PC-3 (cell line): Measurements from ENCODE around the gene ZEB1. TPM values are rescaled to one million over a fixed set of nuclear protein-coding genes. Genes with fewer than 3 reads are reported as not detected.
"Not testable (repeated sequence)": the region's sequence is repeated elsewhere in the genome, so short reads cannot be mapped to it uniquely, and the experiment has no call there.

Experiments
- ATAC-seq: fragments of 200-7000 bp; cut with Tn5 transposase; 2 replicates; pipeline ENCODE4 v1.9.1; 2020; ENCODE audit warnings: mild to moderate bottlenecking, moderate library complexity
- BruUV-seq: library from RNA; stranded (reverse); fragments of 400-500 nt; replicated peaks from 2 replicates; lab custom pipeline; 2021; lab: Mats Ljungman, UMichigan
- CTCF ChIA-PET: fragments of 300-600 bp; sonication (Branson Sonifier 250); formaldehyde crosslinking; loops from one replicate; lab custom pipeline; 2022; ENCODE audit warnings: antibody characterized with exemption; lab: Charles Lee
- POLR2A ChIA-PET: fragments of 300-600 bp; sonication (Branson Sonifier 250); formaldehyde crosslinking; loops from one replicate; lab custom pipeline; 2022; ENCODE audit warnings: antibody characterized with exemption; ENCODE audit not compliant: unreplicated experiment; lab: Charles Lee
- DNase-seq: peaks from one replicate; pipeline ENCODE4 v3.0.0-alpha.2; 2015
- H2AFZ ChIP-seq: fragments of 300-600 bp; sonication (generic); 2 replicates; pipeline ENCODE4 v1.6.0; 2016; ENCODE audit warnings: antibody characterized with exemption, low read length
- H3F3A ChIP-seq: fragments of 300-600 bp; sonication (generic); one replicate; pipeline ENCODE4 v1.6.0; 2017; ENCODE audit warnings: antibody characterized with exemption, low read length, control low read depth, mild to moderate bottlenecking; ENCODE audit not compliant: unreplicated experiment
- H3K27ac ChIP-seq: fragments of 300-600 bp; sonication (generic); 2 replicates; pipeline ENCODE4 v1.5.1; 2016; ENCODE audit warnings: mild to moderate bottlenecking, low read length
- H3K27me3 ChIP-seq: fragments of 300-600 bp; sonication (generic); 2 replicates; pipeline ENCODE4 v1.6.1; 2016; ENCODE audit warnings: low read length, mixed read lengths
- H3K36me3 ChIP-seq: fragments of 300-600 bp; sonication (generic); 2 replicates; pipeline ENCODE4 v1.6.1; 2016; ENCODE audit warnings: low read depth, mixed run types, low read length, mixed read lengths
- H3K4me1 ChIP-seq: fragments of 300-600 bp; sonication (generic); 2 replicates; pipeline ENCODE4 v1.5.1; 2016; ENCODE audit warnings: low read length; ENCODE audit not compliant: insufficient read depth
- H3K4me2 ChIP-seq: fragments of 300-600 bp; sonication (generic); 2 replicates; pipeline ENCODE4 v1.6.0; 2016; ENCODE audit warnings: low read length
- H3K4me3 ChIP-seq: fragments of 300-600 bp; sonication (generic); 2 replicates; pipeline ENCODE4 v1.5.1; 2016; ENCODE audit warnings: mild to moderate bottlenecking, low read length, mixed read lengths
- H3K79me2 ChIP-seq: fragments of 300-600 bp; sonication (generic); 2 replicates; pipeline ENCODE4 v1.6.1; 2017; ENCODE audit warnings: low read length, mixed read lengths
- H3K9ac ChIP-seq: fragments of 300-600 bp; sonication (generic); 2 replicates; pipeline ENCODE4 v1.6.0; 2016; ENCODE audit warnings: mild to moderate bottlenecking, low read length
- H3K9me2 ChIP-seq: fragments of 300-600 bp; sonication (generic); replicated peaks from 2 replicates; pipeline ENCODE4 v1.6.1; 2016; ENCODE audit warnings: mixed run types, low read length, mixed read lengths
- H3K9me3 ChIP-seq: fragments of 300-600 bp; sonication (generic); 2 replicates; pipeline ENCODE4 v1.6.1; 2016; ENCODE audit warnings: low read length, mixed read lengths
- H4K20me1 ChIP-seq: fragments of 300-600 bp; sonication (generic); 2 replicates; pipeline ENCODE4 v1.6.1; 2016; ENCODE audit warnings: low read length, mixed read lengths
- CTCF ChIP-seq: fragments of 300-600 bp; sonication (generic); conservative IDR thresholded peaks from 2 replicates; pipeline ENCODE4 v1.5.1; 2017; ENCODE audit warnings: antibody characterized with exemption, low read depth, mild to moderate bottlenecking, low read length
- EZH2 ChIP-seq: fragments of 300-600 bp; sonication (generic); IDR thresholded peaks from one replicate; pipeline ENCODE4 v1.6.1; 2017; ENCODE audit warnings: antibody characterized with exemption, mild to moderate bottlenecking, low read length; ENCODE audit not compliant: unreplicated experiment
- EZH2phosphoT487 ChIP-seq: fragments of 300-600 bp; sonication (generic); IDR thresholded peaks from 2 replicates; pipeline ENCODE4 v1.6.1; 2018; ENCODE audit warnings: mild to moderate bottlenecking, antibody characterized with exemption, low read length, borderline replicate concordance
- intact Hi-C: fragments of 100-400 bp; cut with micrococcal nuclease; formaldehyde crosslinking; loops from 2 replicates; pipeline ENCODE4 v1.9.0; 2023
- total RNA-seq: library from RNA; depleted of rRNA; stranded (reverse); fragments of >200 nt; gene quantifications from 2 replicates; pipeline ENCODE4 v1.2.3, GENCODE V29; 2014

Gene ZEB1
- total RNA-seq, 1 experiment from 2014 or later: 3.9 TPM

DNA sequence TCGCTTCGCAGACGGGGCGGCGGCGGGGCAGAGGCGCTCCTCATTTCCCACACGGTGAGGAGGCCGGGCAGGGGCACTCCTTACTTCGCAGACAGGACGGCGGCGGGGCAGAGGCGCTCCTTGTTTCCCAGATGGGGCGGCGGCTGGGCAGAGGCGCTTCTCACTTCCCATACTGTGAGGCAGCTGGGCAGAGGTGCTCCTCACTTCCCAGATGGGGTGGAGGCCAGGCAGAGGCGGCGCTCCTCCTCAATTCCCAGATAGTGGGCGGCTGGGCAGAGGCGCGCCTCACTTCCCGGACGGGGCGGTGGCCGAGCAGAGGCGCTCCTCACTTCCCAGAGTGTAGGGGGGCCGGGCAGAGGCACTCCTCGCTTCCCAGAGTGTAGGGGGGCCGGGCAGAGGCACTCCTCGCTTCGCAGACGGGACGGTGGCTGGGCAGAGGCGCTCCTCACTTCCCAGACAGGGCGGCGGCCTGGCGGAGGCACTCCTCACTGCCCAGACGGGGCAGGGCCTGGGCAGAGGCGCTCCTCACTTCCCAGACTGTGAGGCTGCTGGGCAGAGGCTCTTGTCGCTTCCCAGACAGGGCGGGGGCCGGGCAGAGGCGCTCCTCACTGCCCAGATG is 43.1 kb downstream of the ZEB1 start:
- DNase-seq (no peak), ATAC-seq (no peak)
- Histone ChIP-seq H3K4me1 (peaks cover 19% of the 10 kb centered on the region), H3K9me3 (no peaks in the 10 kb centered on the region), H3K4me3 (no peak overlapping the region), H3K79me2 (no peaks in the 10 kb centered on the region), H3K9me2 (no peaks in the 10 kb centered on the region), H3K36me3 (no peaks in the 10 kb centered on the region), H4K20me1 (no peaks in the 10 kb centered on the region), H3F3A (no peaks in the 10 kb centered on the region), H3K27ac (no peak overlapping the region), H2AFZ (no peak overlapping the region), H3K9ac (no peak overlapping the region), H3K4me2 (no peak overlapping the region), H3K27me3 (no peaks in the 10 kb centered on the region)
- no TSS peak for BruUV-seq
- intact Hi-C loops: no loop called here
- ChIA-PET CTCF (no interaction called here), POLR2A (no interaction called here)
- TF ChIP-seq CTCF (no peak), EZH2 (no peak), EZH2phosphoT487 (no peak)

- DNase-seq, BruUV-seq, H3K9me2 ChIP-seq, H3K9ac ChIP-seq, ATAC-seq, H3K79me2 ChIP-seq, H3K36me3 ChIP-seq, H3K4me2 ChIP-seq, H3F3A ChIP-seq, H3K27ac ChIP-seq, H2AFZ ChIP-seq, POLR2A ChIA-PET, H3K9me3 ChIP-seq, H3K27me3 ChIP-seq, H4K20me1 ChIP-seq, H3K4me3 ChIP-seq, intact Hi-C loops, CTCF ChIA-PET: not testable (repeated sequence)
- peaks cover 16% of the 10 kb centered on the region for H3K4me1 ChIP-seq
These were observed 44.7 kb downstream of the ZEB1 start for GRCh38 chr10:31363696-31364095.

- POLR2A ChIA-PET: not testable (repeated sequence)
These were observed 45.2 kb downstream of the ZEB1 start for GRCh38 chr10:31364238-31364637.

DNA sequence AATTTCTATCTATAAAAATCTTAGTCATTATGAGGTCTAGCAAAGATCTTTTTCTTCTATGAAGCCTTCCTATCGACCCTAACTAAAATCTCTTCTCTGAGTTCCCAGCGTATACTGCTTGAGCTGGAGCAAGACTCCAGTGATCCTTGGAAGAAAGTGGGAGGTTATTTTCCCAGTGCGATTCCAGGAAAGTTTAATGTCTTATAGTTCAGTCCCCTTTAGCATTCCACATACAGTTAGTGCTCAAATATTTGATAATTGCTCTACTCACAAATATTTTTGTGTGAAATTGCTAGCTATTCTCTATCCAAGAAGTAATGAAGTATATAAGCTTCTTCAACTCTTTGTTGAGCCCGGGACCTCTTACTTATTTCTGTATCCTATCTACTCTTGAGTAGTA is 47.7 kb downstream of the ZEB1 start:
- H4K20me1 ChIP-seq: no peaks in the 10 kb centered on the region
- ChIA-PET CTCF (no interaction called here), POLR2A (no interaction called here)
- H3K9me3 ChIP-seq: no peaks in the 10 kb centered on the region
- no TSS peak for BruUV-seq
- TF ChIP-seq EZH2 (no peak), EZH2phosphoT487 (no peak), CTCF (no peak)
- H3K27me3 ChIP-seq: no peaks in the 10 kb centered on the region
- no peaks in the 10 kb centered on the region for H3K9me2 ChIP-seq
- no peak overlapping the region for H3K4me2 ChIP-seq
- H3K79me2 ChIP-seq: no peaks in the 10 kb centered on the region
- ATAC-seq (no peak), DNase-seq (no peak)
- no peak overlapping the region for H3K9ac ChIP-seq
- no peak overlapping the region for H3K27ac ChIP-seq
- H3K4me3 ChIP-seq: no peak overlapping the region
- H3K4me1 ChIP-seq: no peaks in the 10 kb centered on the region
- H2AFZ ChIP-seq: no peak overlapping the region
- no peaks in the 10 kb centered on the region for H3F3A ChIP-seq
- intact Hi-C loops: no loop called here
- H3K36me3 ChIP-seq: no peaks in the 10 kb centered on the region

More at GRCh38 chr10:31364238-31364637, 45.2 kb downstream of the ZEB1 start:
- H3K4me1 ChIP-seq: peaks cover 10% of the 10 kb centered on the region
- intact Hi-C loops, H3K9me3 ChIP-seq, H4K20me1 ChIP-seq, H2AFZ ChIP-seq, CTCF ChIA-PET, H3F3A ChIP-seq, H3K27me3 ChIP-seq, H3K27ac ChIP-seq, H3K4me3 ChIP-seq, BruUV-seq, DNase-seq, H3K36me3 ChIP-seq, H3K9ac ChIP-seq, H3K9me2 ChIP-seq, ATAC-seq, H3K79me2 ChIP-seq, H3K4me2 ChIP-seq: not testable (repeated sequence)
